Vagina (tissue), 2 donors: Measurements from ENCODE around the gene GMNN.

Experiments
- POLR2AphosphoS5 ChIP-seq, 2 donors: sonication (generic); formaldehyde crosslinking; IDR thresholded peaks; one replicate each; pipeline ENCODE4 v1.9.0; 2017; ENCODE audit warnings: antibody characterized with exemption in 2 of 2, mild to moderate bottlenecking in 2 of 2, low read depth in 1 of 2; ENCODE audit not compliant: insufficient read depth in 1 of 2
- TF ChIP-seq, protein P1 (sequence below), 3 experiments: fragments of 450-650 bp in 2 of 3; fragments of 200-600 bp in 1 of 3; sonication (generic) in 1 of 3; IDR thresholded peaks; one replicate each; pipeline ENCODE4 v1.5.1; 2017 to 2019; ENCODE audit warnings: antibody characterized with exemption in 3 of 3, mild to moderate bottlenecking in 2 of 3, moderate library complexity in 2 of 3

DNA sequence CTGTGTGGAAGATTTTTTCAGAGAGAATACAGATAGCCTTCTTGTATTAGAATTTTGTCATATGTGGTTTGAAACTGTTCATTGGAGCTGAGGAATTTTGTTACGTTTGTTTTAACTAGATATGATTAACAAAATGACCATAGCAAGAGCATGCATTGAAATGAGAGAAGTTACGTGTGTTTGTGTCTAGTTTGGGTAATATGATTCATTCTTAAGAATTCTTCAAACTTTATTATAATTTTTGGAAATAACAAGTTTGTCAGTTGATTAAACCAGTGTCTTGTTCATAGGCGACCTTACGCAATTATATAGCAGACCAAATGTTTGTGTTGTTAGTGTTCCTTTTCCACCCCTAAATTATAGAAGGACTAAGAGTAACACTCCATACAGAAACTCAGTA, 5.5 kb downstream of the GMNN start:
- TF ChIP-seq, protein P1, sequence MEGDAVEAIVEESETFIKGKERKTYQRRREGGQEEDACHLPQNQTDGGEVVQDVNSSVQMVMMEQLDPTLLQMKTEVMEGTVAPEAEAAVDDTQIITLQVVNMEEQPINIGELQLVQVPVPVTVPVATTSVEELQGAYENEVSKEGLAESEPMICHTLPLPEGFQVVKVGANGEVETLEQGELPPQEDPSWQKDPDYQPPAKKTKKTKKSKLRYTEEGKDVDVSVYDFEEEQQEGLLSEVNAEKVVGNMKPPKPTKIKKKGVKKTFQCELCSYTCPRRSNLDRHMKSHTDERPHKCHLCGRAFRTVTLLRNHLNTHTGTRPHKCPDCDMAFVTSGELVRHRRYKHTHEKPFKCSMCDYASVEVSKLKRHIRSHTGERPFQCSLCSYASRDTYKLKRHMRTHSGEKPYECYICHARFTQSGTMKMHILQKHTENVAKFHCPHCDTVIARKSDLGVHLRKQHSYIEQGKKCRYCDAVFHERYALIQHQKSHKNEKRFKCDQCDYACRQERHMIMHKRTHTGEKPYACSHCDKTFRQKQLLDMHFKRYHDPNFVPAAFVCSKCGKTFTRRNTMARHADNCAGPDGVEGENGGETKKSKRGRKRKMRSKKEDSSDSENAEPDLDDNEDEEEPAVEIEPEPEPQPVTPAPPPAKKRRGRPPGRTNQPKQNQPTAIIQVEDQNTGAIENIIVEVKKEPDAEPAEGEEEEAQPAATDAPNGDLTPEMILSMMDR (IDR thresholded peaks at IDR 0.05): no peak
- TF ChIP-seq POLR2AphosphoS5 (IDR thresholded peaks at IDR 0.05; ENCODE audit: insufficient read depth in 1 of 2, low read depth in 1 of 2): no peak
